K562 (cell line): ENCODE results near the gene NFATC2. TPM values are rescaled to one million over a fixed set of nuclear protein-coding genes. Genes with fewer than 3 reads are reported as not detected.

Experiments used
- ATAC-seq: fragments of 200-7000 bp; cut with Tn5 transposase; 3 replicates; pipeline ENCODE4 v1.9.1; 2020; ENCODE audit warnings: moderate library complexity
- BruUV-seq: library from RNA; stranded (reverse); fragments of 400-500 nt; replicated peaks from 2 replicates; lab custom pipeline; 2021; lab: Mats Ljungman, UMichigan
- CTCF ChIA-PET: fragments of 300-600 bp; formaldehyde crosslinking; extraction: SDS; loops from one replicate; lab custom pipeline; 2021; ENCODE audit warnings: low intra/inter-chr PET ratio; lab: Yijun Ruan, JAX
- POLR2A ChIA-PET: fragments of 300-600, 350-650 bp; sonication (Branson Sonifier 250); formaldehyde crosslinking; extraction: SDS; loops from one replicate; lab custom pipeline; 2021; ENCODE audit warnings: antibody characterized with exemption, inconsistent platforms; lab: Yijun Ruan, JAX
- DNase-seq, 4 experiments: peaks; one replicate each; pipeline versions ENCODE4 v3.0.0 to v3.0.0-alpha.2; 2011 to 2018; ENCODE audit warnings: low spot score in 3 of 4, mixed read lengths in 3 of 4; ENCODE audit errors: extremely low read depth in 1 of 4
- FAIRE-seq: peaks from 2 replicates; lab custom pipeline; 2011; peaks lifted over from hg19 to GRCh38; lab: Jason Lieb, UNC
- H2AFZ ChIP-seq: 2 replicates; pipeline ENCODE4 v1.6.0; 2011; ENCODE audit warnings: low read depth, low read length, control low read depth, inconsistent platforms
- H3K27ac ChIP-seq: fragments of 200-600 bp; 3 replicates; pipeline ENCODE4 v1.8.0; 2011; ENCODE audit warnings: low read depth, mild to moderate bottlenecking, control low read depth, inconsistent platforms, low read length, moderate library complexity, mixed read lengths; ENCODE audit errors: extremely low read depth
- H3K27me3 ChIP-seq, 2 experiments: fragments of 300-600 bp in 1 of 2; 2 replicates in 1 of 2; 3 replicates in 1 of 2; pipeline versions ENCODE4 v1.6.0 to v1.8.0; 2011; ENCODE audit warnings: inconsistent platforms in 2 of 2, low read length in 2 of 2, mild to moderate bottlenecking in 1 of 2, mixed read lengths in 1 of 2, moderate library complexity in 1 of 2; ENCODE audit not compliant: control insufficient read depth in 2 of 2, insufficient read depth in 2 of 2
- H3K36me3 ChIP-seq: fragments of 300-600 bp; 3 replicates; pipeline ENCODE4 v1.8.0; 2011; ENCODE audit warnings: mild to moderate bottlenecking, low read length, inconsistent platforms; ENCODE audit not compliant: control insufficient read depth, insufficient read depth
- H3K4me1 ChIP-seq, 2 experiments: fragments of 200-600 bp in 1 of 2; replicated peaks in 1 of 2; 2 replicates in 1 of 2; 3 replicates in 1 of 2; pipeline versions ENCODE4 v1.5.1 to v1.8.0; 2011; ENCODE audit warnings: inconsistent platforms in 2 of 2, low read length in 2 of 2, mild to moderate bottlenecking in 1 of 2, mixed read lengths in 1 of 2, moderate library complexity in 1 of 2; ENCODE audit not compliant: control insufficient read depth in 2 of 2, insufficient read depth in 2 of 2
- H3K4me2 ChIP-seq: 2 replicates; pipeline ENCODE4 v1.6.1; 2011; ENCODE audit warnings: low read length, control low read depth, inconsistent platforms, mixed read lengths; ENCODE audit not compliant: insufficient read depth
- H3K4me3 ChIP-seq: fragments of 200-600 bp; sonication (generic), shearing (Covaris generic); 2 replicates; pipeline ENCODE4 v1.5.1; 2016; ENCODE audit warnings: control low read depth, inconsistent platforms
- H3K79me2 ChIP-seq: fragments of 200-600 bp; 3 replicates; pipeline ENCODE4 v1.8.0; 2011; ENCODE audit warnings: low read length, inconsistent platforms; ENCODE audit not compliant: control insufficient read depth, insufficient read depth
- H3K9ac ChIP-seq, 2 experiments: 2 replicates each; pipeline versions ENCODE4 v1.6.0 to v1.6.1; 2011; ENCODE audit warnings: low read depth in 2 of 2, low read length in 2 of 2, control low read depth in 1 of 2, inconsistent platforms in 1 of 2, mild to moderate bottlenecking in 1 of 2, mixed read lengths in 1 of 2; ENCODE audit not compliant: insufficient read depth in 1 of 2
- H3K9me1 ChIP-seq: one replicate; pipeline ENCODE4 v1.6.0; 2011; ENCODE audit warnings: inconsistent platforms, mild to moderate bottlenecking, low read length, moderate library complexity; ENCODE audit not compliant: control insufficient read depth, insufficient read depth
- H3K9me3 ChIP-seq: replicated peaks from 2 replicates; pipeline ENCODE4 v1.5.1; 2011; ENCODE audit warnings: low read depth, low read length, inconsistent platforms; ENCODE audit not compliant: control insufficient read depth, insufficient read depth
- H4K20me1 ChIP-seq: replicated peaks from 2 replicates; pipeline ENCODE4 v1.6.1; 2011; ENCODE audit warnings: low read length, inconsistent platforms, mixed read lengths; ENCODE audit not compliant: control insufficient read depth, insufficient read depth
- RBM22 ChIP-seq: fragments of 200-400 bp; formaldehyde crosslinking; IDR thresholded peaks from 2 replicates; pipeline ENCODE4 v1.6.1; 2018; ENCODE audit warnings: low read length, low read depth; ENCODE audit not compliant: poor library complexity, severe bottlenecking
- RBM34 ChIP-seq: fragments of 200-400 bp; formaldehyde crosslinking; IDR thresholded peaks from 2 replicates; pipeline ENCODE4 v1.6.1; 2018; ENCODE audit warnings: low read length, borderline replicate concordance; ENCODE audit not compliant: insufficient read depth
- SRF ChIP-seq, 2 experiments: fragments of 250-450, 450-650 bp in 1 of 2; sonication (Bioruptor Pico) in 1 of 2; sonication (generic) in 1 of 2; formaldehyde crosslinking; IDR thresholded peaks; 2 replicates each; pipeline versions ENCODE4 v1.5.0 to v1.5.1; 2020 to 2022; ENCODE audit warnings: mild to moderate bottlenecking in 1 of 2, missing genetic modification reagents in 1 of 2
- WGBS: fragments of 100-300 bp; shearing (Covaris generic); methylation state at CpG from one replicate; pipeline ENCODE4 v1.1.6; 2016; ENCODE audit warnings: low coverage, mixed read lengths; ENCODE audit not compliant: insufficient coverage; ENCODE audit errors: missing lambda C conversion rate; 5-methylcytosine and 5-hydroxymethylcytosine counted together
- in situ Hi-C: fragments of 300-500 bp; cut with MboI; formaldehyde crosslinking; loops from 4 replicates; pipeline ENCODE4 v1.15.0; 2018; ENCODE audit warnings: inconsistent platforms, mixed read lengths
- intact Hi-C: fragments of 100-400 bp; cut with micrococcal nuclease; formaldehyde crosslinking; loops from 2 replicates; pipeline ENCODE4 v1.14.2; 2022
- polyA plus RNA-seq, 8 experiments: library from polyadenylated mRNA; depleted of rRNA in 4 of 8; stranded (reverse) in 5 of 8; unstranded in 3 of 8; fragments of >200 nt; fragmentation: Nextera tagmentation in 2 of 8; fragmentation: Illumina TruSeq in 1 of 8; extraction: Ambion mirVana in 2 of 8; extraction: Trizol in 1 of 8; gene quantifications; 2 replicates each; pipeline versions ENCODE4 v1.2.1 to v1.2.3, GENCODE V29; 2011 to 2014; ENCODE audit warnings: inconsistent platforms in 1 of 8, missing spikeins in 1 of 8
- total RNA-seq, 7 experiments: library from RNA; depleted of rRNA in 6 of 7; stranded (reverse); fragments of >200 nt in 6 of 7; fragmentation: Illumina TruSeq in 2 of 7; extraction: Trizol in 2 of 7; gene quantifications; 2 replicates each; pipeline versions ENCODE4 v1.2.1 to v1.2.3, GENCODE V29; 2011 to 2021; ENCODE audit warnings: low replicate concordance in 1 of 7
- TF ChIP-seq, protein P1 (sequence below): sonication (generic); formaldehyde crosslinking; IDR thresholded peaks from 2 replicates; pipeline ENCODE4 v1.8.0; 2022; ENCODE audit warnings: mild to moderate bottlenecking, missing genetic modification reagents, borderline replicate concordance

NFATC2 gene
- total and polyA plus RNA-seq, 9 of the 15 experiments (the other 6 are each of a cell fraction or from before 2014, with no cell fraction given), result 1.9 to 11.2 (median 3.0) TPM

- ChIA-PET POLR2A (no interaction called here), CTCF (no interaction called here)
- H2AFZ ChIP-seq, result no peak overlapping the region
- H3K4me1 ChIP-seq, result peaks cover 0 to 5% of the 10 kb centered on the region in 2 experiments; a peak in 2 of 5 replicates
- H3K4me2 ChIP-seq, result no peak overlapping the region
- in situ Hi-C loops (no loop called here), intact Hi-C loops (no loop called here)
- no peak overlapping the region for H3K27ac ChIP-seq
- H4K20me1 ChIP-seq, result no peaks in the 10 kb centered on the region; the same call in 1 of the 2 replicates
- H3K27me3 ChIP-seq, result no peaks in the 10 kb centered on the region
- WGBS, result 89% methylated on average over 20 of the region's 22 CpGs
- DNase-seq (no peak), FAIRE-seq (no peak), ATAC-seq (no peak)
- H3K9ac ChIP-seq, result no peak overlapping the region
- H3K36me3 ChIP-seq, result peaks cover 36% of the 10 kb centered on the region; the same call in 2 of the 3 replicates
- H3K9me3 ChIP-seq, result no peaks in the 10 kb centered on the region
- no peaks in the 10 kb centered on the region for H3K9me1 ChIP-seq
- no TSS peak for BruUV-seq
- TF ChIP-seq RBM22, result peak; percentile 52
- TF ChIP-seq SRF (CRISPR knock-in tag; IDR thresholded peaks at IDR 0.05), result no peak
- TF ChIP-seq, protein P1, sequence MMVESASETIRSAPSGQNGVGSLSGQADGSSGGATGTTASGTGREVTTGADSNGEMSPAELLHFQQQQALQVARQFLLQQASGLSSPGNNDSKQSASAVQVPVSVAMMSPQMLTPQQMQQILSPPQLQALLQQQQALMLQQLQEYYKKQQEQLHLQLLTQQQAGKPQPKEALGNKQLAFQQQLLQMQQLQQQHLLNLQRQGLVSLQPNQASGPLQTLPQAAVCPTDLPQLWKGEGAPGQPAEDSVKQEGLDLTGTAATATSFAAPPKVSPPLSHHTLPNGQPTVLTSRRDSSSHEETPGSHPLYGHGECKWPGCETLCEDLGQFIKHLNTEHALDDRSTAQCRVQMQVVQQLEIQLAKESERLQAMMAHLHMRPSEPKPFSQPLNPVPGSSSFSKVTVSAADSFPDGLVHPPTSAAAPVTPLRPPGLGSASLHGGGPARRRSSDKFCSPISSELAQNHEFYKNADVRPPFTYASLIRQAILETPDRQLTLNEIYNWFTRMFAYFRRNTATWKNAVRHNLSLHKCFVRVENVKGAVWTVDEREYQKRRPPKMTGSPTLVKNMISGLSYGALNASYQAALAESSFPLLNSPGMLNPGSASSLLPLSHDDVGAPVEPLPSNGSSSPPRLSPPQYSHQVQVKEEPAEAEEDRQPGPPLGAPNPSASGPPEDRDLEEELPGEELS (CRISPR knock-in tag), result no peak
- no peak for TF ChIP-seq RBM34
- H3K79me2 ChIP-seq, result no peaks in the 10 kb centered on the region
- no peak overlapping the region for H3K4me3 ChIP-seq
These were observed 117.0 kb downstream of the NFATC2 start for GRCh38 chr20:51425347-51426106.
